Activated CD8-positive, alpha-beta memory T cell treated with anti-CD3 and anti-CD28 coated beads, Interleukin-2, amount 50 U/mL, for 1 hour (primary cell): ENCODE measurements around the gene PAQR7.
"Not testable (repeated sequence)": the region's sequence is repeated elsewhere in the genome, so short reads cannot be mapped to it uniquely, and the experiment has no call there.

ENCODE experiments used
- DNase-seq: peaks from one replicate; pipeline ENCODE4 v3.0.0-alpha.2; 2020; ENCODE audit errors: extremely low read depth

Gene PAQR7

GRCh38 chr1:25847929-25848328 is 27.6 kb downstream of the PAQR7 start:
- no peak for DNase-seq

GRCh38 chr1:25845664-25846063 is 29.8 kb downstream of the PAQR7 start:
- no peak for DNase-seq

- DNase-seq, result no peak
These were observed 30.8 kb downstream of the PAQR7 start for GRCh38 chr1:25844536-25845337.

GRCh38 chr1:25843483-25843882 is 32.0 kb downstream of the PAQR7 start:
- DNase-seq, result no peak

GRCh38 chr1:25839808-25840207 is 35.7 kb downstream of the PAQR7 start:
- not testable (repeated sequence) for DNase-seq

- no peak for DNase-seq
These were observed 38.1 kb downstream of the PAQR7 start for GRCh38 chr1:25837262-25837875.

- DNase-seq, result no peak
These were observed 38.8 kb downstream of the PAQR7 start for GRCh38 chr1:25836695-25837094.

GRCh38 chr1:25834894-25835293 is 40.6 kb downstream of the PAQR7 start:
- DNase-seq, result no peak

- no peak for DNase-seq
These were observed 42.4 kb downstream of the PAQR7 start for GRCh38 chr1:25833158-25833557.

- DNase-seq, result no peak
These were observed 43.0 kb downstream of the PAQR7 start for GRCh38 chr1:25832336-25833037.

- no peak for DNase-seq
These were observed 43.8 kb downstream of the PAQR7 start for GRCh38 chr1:25831569-25832196.

GRCh38 chr1:25829046-25829445 is 46.5 kb downstream of the PAQR7 start:
- no peak for DNase-seq

- DNase-seq, result no peak
These were observed 47.0 kb downstream of the PAQR7 start for GRCh38 chr1:25828491-25828890.

GRCh38 chr1:25826571-25826970 is 48.9 kb downstream of the PAQR7 start:
- DNase-seq, result no peak

- DNase-seq, result no peak
These were observed 49.9 kb downstream of the PAQR7 start for GRCh38 chr1:25825605-25826004.

- no peak for DNase-seq
These were observed 53.8 kb downstream of the PAQR7 start for GRCh38 chr1:25821630-25822091.

GRCh38 chr1:25821112-25821476 is 54.4 kb downstream of the PAQR7 start:
- DNase-seq, result no peak

- no peak for DNase-seq
These were observed 55.0 kb downstream of the PAQR7 start for GRCh38 chr1:25820247-25821111.

GRCh38 chr1:25819491-25820246 is 55.8 kb downstream of the PAQR7 start, which contains the start of gene MTFR1L:
MTFR1L (plus strand) TSS chr1:25819954; CDS start chr1:25823105, 3,151 bp downstream.
- peak; percentile 77 for DNase-seq

- DNase-seq, result no peak
These were observed 56.9 kb downstream of the PAQR7 start for GRCh38 chr1:25818569-25818968.
